Activated naive CD4-positive, alpha-beta T cell treated with anti-CD3 and anti-CD28 coated beads, Interleukin-2, amount 50 U/mL, for 72 hours (primary cell): ENCODE data around the gene SMARCD1. TPM values are rescaled to one million over a fixed set of nuclear protein-coding genes. Genes with fewer than 3 reads are reported as not detected.

Source experiments
- ATAC-seq, 2 donors: fragments of 150-1000 bp; cut with Tn5 transposase; 2 replicates each; pipeline ENCODE4 v1.10.0; 2021; ENCODE audit warnings: mild to moderate bottlenecking in 2 of 2, moderate library complexity in 2 of 2
- DNase-seq, 2 donors: peaks; one replicate each; pipeline ENCODE4 v3.0.0; 2021 to 2022; ENCODE audit warnings: low spot score in 2 of 2
- H3K27ac Mint-ChIP-seq, 2 donors: one replicate each; pipeline ENCODE4 v1.8.0; 2022; ENCODE audit warnings: mild to moderate bottlenecking in 2 of 2, mixed read lengths in 2 of 2
- H3K36me3 Mint-ChIP-seq, 2 donors: one replicate each; pipeline ENCODE4 v1.8.0; 2022; ENCODE audit warnings: mixed read lengths in 2 of 2
- H3K9me3 Mint-ChIP-seq, 2 donors: one replicate each; pipeline ENCODE4 v1.8.0; 2022; ENCODE audit warnings: mixed read lengths in 2 of 2
- total RNA-seq, 2 donors: library from RNA; stranded (reverse); gene quantifications; one replicate each; pipeline ENCODE4 v1.2.3, GENCODE V29; 2022

The SMARCD1 gene
- total RNA-seq, 2 donors from 2014 or later, result 33.8 to 51.2 TPM

- H3K27ac Mint-ChIP-seq, result peak overlapping the region; percentile 2 to 94
Measured at GRCh38 chr12:50086148-50086547, 1.0 kb downstream of the SMARCD1 start.

GRCh38 chr12:50087151-50087550, 2.0 kb downstream of the SMARCD1 start:
- ATAC-seq (no peak), DNase-seq (no peak)
- Mint-ChIP-seq H3K36me3 (no peaks in the 10 kb centered on the region), H3K9me3 (no peaks in the 10 kb centered on the region), H3K27ac (peak overlapping the region; percentile 82 to 94)

More at GRCh38 chr12:50086148-50086547, 1.0 kb downstream of the SMARCD1 start:
- Mint-ChIP-seq H3K36me3 (no peaks in the 10 kb centered on the region), H3K9me3 (no peaks in the 10 kb centered on the region)
- ATAC-seq (no peak), DNase-seq (no peak)

GRCh38 chr12:50087995-50088394, 2.9 kb downstream of the SMARCD1 start:
- Mint-ChIP-seq H3K9me3 (no peaks in the 10 kb centered on the region), H3K36me3 (no peaks in the 10 kb centered on the region), H3K27ac (peak overlapping the region; percentile 23 to 82)
- no peak for DNase-seq
- no peak for ATAC-seq

GRCh38 chr12:50088577-50089335, 3.6 kb downstream of the SMARCD1 start:
- H3K27ac Mint-ChIP-seq, result peak overlapping the region in 1 of 2 donors; percentile 23
- no peaks in the 10 kb centered on the region for H3K36me3 Mint-ChIP-seq
- no peaks in the 10 kb centered on the region for H3K9me3 Mint-ChIP-seq
- DNase-seq, result peak in 1 of 2 donors; percentile 62
- peak; percentile 37 to 56 for ATAC-seq

GRCh38 chr12:50089730-50090129, 4.6 kb downstream of the SMARCD1 start:
- no peak for ATAC-seq
- no peak for DNase-seq
- Mint-ChIP-seq H3K27ac (peak overlapping the region in 1 of 2 donors; percentile 14), H3K9me3 (no peaks in the 10 kb centered on the region), H3K36me3 (no peaks in the 10 kb centered on the region)

- no peak overlapping the region for H3K27ac Mint-ChIP-seq
- H3K36me3 Mint-ChIP-seq, result peaks cover 0 to under 1% of the 10 kb centered on the region in 2 donors
- no peaks in the 10 kb centered on the region for H3K9me3 Mint-ChIP-seq
- ATAC-seq (no peak), DNase-seq (no peak)
Measured at GRCh38 chr12:50090391-50090790, 5.2 kb downstream of the SMARCD1 start.

- Mint-ChIP-seq H3K36me3 (peaks cover 4 to 15% of the 10 kb centered on the region in 2 donors), H3K27ac (peak overlapping the region in 1 of 2 donors; percentile 90), H3K9me3 (no peaks in the 10 kb centered on the region)
- DNase-seq, result no peak
- ATAC-seq, result no peak
Measured at GRCh38 chr12:50097952-50098351, 12.8 kb downstream of the SMARCD1 start.

GRCh38 chr12:50099302-50100008, 14.3 kb downstream of the SMARCD1 start:
- Mint-ChIP-seq H3K9me3 (no peaks in the 10 kb centered on the region), H3K36me3 (peaks cover 4 to 15% of the 10 kb centered on the region in 2 donors), H3K27ac (peak overlapping the region in 1 of 2 donors; percentile 49)
- ATAC-seq (no peak), DNase-seq (no peak)

GRCh38 chr12:50100561-50100960, 15.4 kb downstream of the SMARCD1 start:
- Mint-ChIP-seq H3K36me3 (peaks cover 4 to 13% of the 10 kb centered on the region in 2 donors), H3K27ac (peak overlapping the region in 1 of 2 donors; percentile 49), H3K9me3 (no peaks in the 10 kb centered on the region)
- ATAC-seq, result no peak
- no peak for DNase-seq

GRCh38 chr12:50101663-50102062, 16.5 kb downstream of the SMARCD1 start:
- Mint-ChIP-seq H3K36me3 (peaks cover 2 to 4% of the 10 kb centered on the region in 2 donors), H3K9me3 (no peaks in the 10 kb centered on the region)
- ATAC-seq, result no peak

GRCh38 chr12:50102131-50102531, 17.0 kb downstream of the SMARCD1 start:
- Mint-ChIP-seq H3K27ac (no peak overlapping the region), H3K36me3 (no peaks in the 10 kb centered on the region), H3K9me3 (no peaks in the 10 kb centered on the region)
- ATAC-seq (no peak), DNase-seq (no peak)

More at GRCh38 chr12:50101663-50102062, 16.5 kb downstream of the SMARCD1 start:
- no peak overlapping the region for H3K27ac Mint-ChIP-seq
- DNase-seq, result no peak

GRCh38 chr12:50102646-50103309, 17.6 kb downstream of the SMARCD1 start:
- Mint-ChIP-seq H3K27ac (peak overlapping the region in 1 of 2 donors; percentile 51), H3K9me3 (no peaks in the 10 kb centered on the region), H3K36me3 (no peaks in the 10 kb centered on the region)
- no peak for ATAC-seq
- DNase-seq, result no peak

- Mint-ChIP-seq H3K27ac (no peak overlapping the region), H3K36me3 (no peaks in the 10 kb centered on the region), H3K9me3 (no peaks in the 10 kb centered on the region)
- ATAC-seq (no peak), DNase-seq (no peak)
Measured at GRCh38 chr12:50103351-50103750, 18.2 kb downstream of the SMARCD1 start.

- H3K36me3 Mint-ChIP-seq, result no peaks in the 10 kb centered on the region
- H3K27ac Mint-ChIP-seq, result peak within 1 kb of the TSS in 1 of 2 donors; percentile 51
- ATAC-seq, result peak in 1 of 2 donors; percentile 51
- no peaks in the 10 kb centered on the region for H3K9me3 Mint-ChIP-seq
- DNase-seq, result no peak
Measured at GRCh38 chr12:50103767-50104321, 18.7 kb downstream of the SMARCD1 start, which contains the start of gene GPD1. Gene GPD1, plus strand, starts transcription at chr12:50104008. Its CDS starts 43 bp downstream, at chr12:50104051.

GRCh38 chr12:50104417-50105366, 19.6 kb downstream of the SMARCD1 start:
- Mint-ChIP-seq H3K9me3 (no peaks in the 10 kb centered on the region), H3K36me3 (no peaks in the 10 kb centered on the region), H3K27ac (no peak overlapping the region)
- DNase-seq (no peak), ATAC-seq (no peak)
